HG02852 (cell line): ENCODE results near the gene MINDY4.

ENCODE experiments used
- ATAC-seq: cut with Tn5 transposase; IDR thresholded peaks from one replicate; pipeline ENCODE4 v1.9.1; 2021; ENCODE audit warnings: mild to moderate bottlenecking, moderate library complexity; ENCODE audit not compliant: unreplicated experiment

The MINDY4 gene

DNA sequence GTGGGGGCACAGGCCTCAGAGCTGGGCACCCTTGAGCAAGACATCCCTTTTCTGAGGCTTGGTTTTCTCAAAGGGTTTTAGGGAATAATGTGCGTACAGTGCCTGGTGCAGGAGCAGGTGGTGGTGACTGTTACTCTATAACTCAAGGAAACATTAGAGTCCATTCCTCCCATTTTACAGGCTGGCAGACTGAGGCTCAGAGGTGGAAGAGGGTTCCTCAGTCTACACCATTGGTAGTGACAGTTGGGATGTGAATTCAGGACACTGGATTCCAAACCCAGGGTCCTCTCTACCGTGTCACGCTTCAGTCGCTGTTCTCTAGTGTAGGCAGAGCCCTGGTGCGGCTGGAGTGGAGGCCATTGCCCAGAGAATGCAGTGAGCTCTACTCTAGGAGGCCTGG lies 100.4 kb downstream of the MINDY4 start:
- no peak for ATAC-seq

DNA sequence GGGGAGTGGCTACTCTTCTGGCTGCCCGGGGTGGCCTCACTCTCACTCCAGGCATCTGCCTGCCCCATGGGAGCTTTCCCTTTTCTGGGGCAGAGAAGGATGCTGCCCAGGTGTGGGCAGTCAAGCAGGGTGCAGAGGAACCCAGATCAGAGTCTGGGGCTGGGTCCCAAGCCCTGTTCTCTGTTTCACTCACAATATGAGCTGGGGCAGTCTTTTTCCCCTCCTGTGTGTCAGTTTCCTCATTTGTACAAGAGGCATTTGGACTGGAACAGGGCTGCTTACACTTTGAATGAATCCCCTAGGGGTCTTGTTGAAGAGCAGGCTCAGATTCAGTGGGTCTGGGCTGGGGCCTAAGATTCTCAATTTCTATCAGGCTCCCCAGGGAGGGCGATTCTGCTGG lies 102.0 kb downstream of the MINDY4 start:
- no peak for ATAC-seq

DNA sequence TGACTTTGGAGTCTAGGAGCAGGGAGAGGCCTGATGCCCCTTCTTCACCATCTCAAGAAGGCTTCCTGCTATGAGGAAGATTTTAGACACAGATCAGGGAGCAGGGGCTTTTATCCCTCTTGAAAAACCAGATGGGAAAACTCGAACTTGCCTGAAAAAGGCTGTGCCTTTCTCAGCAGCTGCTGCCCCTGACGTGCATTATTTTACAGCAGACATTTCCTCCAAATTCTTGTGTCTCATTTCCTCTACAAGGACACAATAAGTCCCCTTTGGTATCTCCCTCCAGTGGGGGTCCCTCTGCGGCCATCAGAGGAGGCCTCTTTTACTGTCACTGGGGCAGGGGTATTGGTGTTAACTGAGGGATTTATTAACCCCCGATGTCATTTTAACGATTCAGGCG lies 102.4 kb downstream of the MINDY4 start:
- ATAC-seq = no peak

DNA sequence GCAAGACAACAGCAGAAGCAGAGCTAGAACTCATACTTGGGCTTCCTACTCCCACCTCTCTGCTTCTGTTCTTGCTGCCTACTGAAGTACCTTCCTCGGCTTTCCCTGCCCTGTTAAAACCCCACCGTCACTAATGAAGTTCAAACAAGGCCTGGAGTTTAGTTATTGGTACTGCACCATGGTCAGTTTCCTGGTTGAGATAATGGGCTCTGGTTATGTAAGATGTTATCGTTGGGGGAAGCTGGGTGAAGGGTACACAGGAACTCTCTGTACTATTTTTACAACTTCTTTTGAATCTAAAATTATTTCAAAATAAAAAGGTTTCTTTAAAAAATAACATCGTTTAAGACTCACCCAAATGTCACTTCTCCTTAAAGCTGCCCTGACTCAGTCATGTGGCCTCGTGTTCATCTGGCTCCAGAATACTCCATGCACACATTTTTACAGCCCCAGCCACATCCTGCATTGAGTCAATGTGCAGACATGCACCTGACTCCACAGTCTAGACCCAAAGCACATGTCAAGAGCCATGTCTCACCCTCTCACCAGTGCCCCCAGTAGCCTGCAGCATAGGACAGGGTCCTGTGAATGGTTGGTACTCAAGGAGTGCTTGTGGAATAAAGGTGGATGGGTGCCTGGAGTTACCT lies 103.6 kb downstream of the MINDY4 start:
- no peak for ATAC-seq

DNA sequence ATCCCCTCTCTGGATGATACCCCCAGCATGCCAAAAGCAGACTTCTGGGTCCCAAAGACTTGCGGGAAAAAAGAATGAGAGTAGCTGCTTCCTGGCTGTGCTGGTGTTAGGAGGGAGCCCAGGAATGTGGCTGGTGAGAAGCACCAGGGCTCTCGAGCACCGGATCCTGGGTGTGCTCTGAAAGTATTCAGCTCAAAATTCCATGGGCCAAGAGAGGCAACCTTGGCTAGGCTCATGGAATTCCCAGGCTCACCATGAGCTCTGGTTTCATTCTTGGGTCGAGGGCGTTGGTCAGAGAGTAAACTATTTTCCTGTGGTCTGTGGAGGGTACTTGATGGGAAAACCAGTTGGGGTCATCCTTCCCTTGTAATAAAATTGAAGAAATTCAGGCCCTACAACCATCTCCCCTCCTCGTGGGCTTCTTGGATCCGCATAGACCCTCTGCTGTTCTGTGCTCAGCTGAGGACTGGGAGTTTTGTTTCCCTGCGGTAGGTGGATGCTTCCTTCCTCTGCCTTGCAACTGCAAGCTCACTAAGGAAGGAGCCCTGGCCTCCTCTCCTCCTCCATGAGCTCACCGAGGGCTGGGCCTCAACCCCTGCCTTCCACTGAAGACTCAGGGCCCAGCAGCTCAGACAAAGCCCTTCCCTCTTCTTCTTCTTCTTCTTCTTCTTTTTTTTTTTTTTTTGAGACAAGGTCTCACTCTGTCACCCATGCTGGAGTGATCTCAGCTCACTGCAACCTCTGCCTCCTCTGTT lies 106.0 kb downstream of the MINDY4 start:
- no peak for ATAC-seq

DNA sequence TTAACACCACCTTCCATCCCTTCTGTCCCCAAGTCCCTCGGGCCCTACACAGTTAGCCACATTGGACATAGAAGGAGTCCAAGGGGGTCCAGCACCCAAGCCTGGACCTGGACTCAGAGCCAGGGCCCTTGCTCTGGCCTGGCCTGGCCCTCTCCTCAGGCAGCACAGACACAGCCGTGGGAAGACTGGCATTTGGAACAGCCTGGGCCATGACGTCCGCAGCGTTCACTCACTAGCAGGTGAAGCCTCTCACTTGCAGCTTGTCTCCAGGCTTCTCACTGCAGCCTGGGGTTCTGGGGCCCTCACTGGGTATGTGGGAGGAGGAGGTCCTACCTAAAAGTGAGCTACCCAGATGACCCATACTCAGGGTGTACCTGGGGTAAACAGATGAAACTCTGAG lies 106.8 kb downstream of the MINDY4 start:
- ATAC-seq = no peak

DNA sequence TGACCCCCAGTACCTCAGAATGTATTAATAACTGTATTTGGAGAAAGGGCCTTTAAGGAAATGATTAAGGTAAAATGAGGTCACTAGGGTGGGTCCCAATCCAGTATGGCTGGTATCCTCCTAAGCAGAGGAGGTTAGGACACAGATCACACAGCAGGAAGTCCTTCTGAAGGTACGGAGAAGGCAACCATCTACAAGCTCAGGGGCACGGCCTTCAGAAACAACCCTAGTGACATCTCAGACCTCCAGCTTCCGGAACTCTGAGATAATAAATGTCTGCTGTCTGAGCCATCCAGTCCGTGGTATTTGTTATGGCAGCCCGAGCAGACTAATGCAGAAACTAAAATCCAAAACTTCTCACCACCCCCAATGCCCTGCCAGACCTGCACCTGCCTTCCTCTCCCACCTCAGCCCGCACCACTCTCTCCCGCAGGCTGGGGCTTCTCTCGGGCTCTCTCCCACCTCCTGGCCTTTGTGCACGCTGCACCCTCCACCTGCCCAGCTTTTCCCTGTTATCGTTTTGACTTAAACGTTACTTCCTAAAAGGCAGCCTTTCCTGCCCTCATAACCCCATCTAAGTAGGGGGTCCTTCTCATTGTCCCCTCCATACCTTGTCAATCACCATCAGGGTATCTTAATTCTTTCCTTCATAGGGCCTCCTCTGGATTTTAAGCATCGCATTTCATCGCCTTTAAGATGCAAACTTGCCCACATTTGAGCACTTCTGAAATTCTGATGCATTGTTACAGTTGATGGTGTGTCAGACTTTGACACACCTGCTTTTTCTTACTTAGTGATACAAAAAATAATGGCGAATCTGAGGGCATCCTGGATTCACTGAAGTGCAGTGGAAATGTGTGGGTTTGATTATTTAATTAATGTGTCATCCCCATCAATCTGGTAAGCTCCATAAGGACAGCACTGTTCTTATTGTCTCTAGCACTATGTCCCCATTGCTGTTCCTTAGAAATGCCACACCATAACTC lies 108.2 kb downstream of the MINDY4 start:
- no peak for ATAC-seq

DNA sequence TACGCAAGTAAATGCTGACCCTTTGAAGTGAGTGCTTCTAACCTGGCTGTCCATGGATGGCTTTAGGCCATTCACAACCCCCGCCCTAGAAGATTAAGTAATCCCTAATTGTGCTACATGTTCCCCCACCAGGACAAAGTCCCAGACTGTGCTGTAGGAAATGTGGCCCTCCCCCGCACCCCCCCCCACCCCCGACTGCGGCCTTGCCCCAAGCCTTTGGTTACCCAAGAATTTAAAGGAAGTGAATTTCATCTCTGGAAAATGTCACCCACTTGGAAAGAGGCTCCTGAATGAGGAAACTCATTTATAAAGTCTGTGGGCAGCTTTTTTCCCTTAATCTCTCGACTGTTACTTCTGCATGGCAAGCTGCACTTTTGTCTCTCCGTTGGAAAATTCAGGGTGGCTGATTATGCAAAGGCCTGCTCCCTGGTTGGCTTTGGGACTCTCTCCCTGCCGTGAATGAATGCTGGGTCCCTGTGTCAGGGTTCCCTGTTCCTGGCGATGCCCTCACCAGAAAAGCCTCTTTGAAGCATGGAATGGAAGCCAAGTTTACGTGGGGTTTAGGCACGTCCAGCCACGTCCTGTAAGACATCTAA lies 109.0 kb downstream of the MINDY4 start:
- ATAC-seq = no peak

DNA sequence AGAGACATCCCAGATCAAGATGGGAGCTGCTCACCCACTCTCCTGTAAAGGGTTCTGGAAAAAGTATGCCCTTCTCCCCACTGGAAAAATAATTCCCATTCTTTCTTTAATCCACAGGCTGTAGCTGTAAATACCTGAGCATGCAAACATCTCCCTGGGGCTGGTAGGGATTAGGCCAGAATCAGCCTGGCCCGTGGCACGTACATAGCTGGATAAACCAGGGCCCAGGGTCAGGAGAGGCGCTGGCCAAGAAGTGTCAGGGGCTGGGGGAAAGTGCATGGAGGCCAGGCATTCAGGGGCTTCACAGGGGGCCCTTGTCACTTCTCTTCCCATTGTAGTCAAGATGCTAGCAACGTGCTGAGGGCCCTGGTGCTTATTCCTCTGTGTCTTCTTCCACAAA lies 109.7 kb downstream of the MINDY4 start:
- no peak for ATAC-seq

DNA sequence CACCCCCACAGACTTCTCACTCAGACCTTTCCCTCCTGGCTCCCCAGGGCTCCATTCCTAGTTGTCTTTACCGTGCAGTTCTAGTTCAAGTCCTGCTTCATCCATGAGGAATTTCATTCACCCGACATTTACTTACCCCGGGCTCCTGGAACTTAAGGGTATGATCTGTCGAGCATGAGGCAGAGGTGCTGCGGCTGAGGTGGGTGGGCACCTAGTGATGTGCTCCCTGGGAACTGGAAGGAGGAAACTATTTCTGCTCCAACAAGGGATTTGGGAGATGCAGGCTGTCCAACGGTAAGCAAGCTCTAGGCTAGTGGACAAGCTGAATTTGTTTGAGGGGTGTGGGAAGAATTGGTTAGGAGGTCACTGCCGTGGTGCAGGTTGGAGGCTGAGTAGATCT lies 110.2 kb downstream of the MINDY4 start:
- no peak for ATAC-seq

DNA sequence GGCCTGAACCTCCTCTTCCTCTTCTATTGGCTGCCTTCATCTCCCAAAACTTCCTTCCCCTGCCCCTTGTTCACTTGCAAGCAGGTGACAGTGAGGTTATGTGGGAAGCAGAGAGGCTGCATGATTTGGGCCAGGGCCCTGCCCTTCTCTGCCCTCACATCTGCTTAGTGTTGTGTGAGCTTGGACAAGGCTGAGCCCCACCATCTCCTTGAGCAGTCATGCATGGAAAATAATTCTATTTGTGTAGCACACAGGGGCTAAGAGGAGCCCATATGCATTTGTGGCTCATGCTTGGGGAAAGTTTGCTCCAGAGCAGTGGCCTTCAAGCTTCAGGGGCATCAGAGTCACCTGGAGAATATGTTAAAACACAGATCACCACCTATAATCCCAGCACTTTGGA lies 113.7 kb downstream of the MINDY4 start:
- ATAC-seq = no peak

DNA sequence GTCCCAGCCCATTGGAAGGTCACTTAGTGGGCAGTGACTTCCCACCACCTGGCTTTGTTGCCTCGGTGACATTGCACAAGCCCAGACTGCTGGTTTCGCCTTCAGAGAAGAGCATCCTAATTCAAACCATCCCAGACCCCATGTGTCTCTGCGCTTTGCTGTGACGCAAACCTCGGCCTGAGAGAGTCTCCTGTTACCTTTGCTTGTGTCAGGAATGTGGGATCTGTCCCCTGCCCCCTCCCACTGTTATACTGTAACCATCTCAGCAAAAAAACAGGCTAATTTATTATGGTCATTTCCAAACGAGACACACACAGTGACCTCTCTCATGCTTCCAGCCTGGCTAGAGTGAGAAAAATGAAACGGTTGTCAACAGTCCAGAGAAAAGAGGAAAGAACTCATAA lies 115.4 kb downstream of the MINDY4 start:
- ATAC-seq = no peak

DNA sequence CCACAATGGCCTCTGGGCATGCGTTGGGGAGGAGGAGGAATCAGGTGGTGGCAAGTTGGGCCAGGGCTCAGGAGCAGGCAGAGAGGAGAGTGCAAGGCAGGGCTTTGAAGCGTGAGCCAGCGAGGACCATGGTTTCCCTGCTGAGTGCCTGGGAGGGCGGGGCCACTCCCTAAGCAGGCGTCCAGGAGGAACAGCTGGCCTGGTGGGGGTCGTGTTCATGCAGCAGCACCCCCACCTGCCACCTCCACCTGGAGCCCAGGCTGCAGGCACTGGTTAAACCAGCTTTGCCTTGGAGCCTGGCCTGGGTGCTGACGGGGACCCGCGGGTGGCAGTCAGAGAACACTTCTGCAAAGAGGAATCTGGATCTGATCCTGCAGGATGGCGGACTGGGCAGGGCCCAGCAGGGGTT lies 116.3 kb downstream of the MINDY4 start:
- ATAC-seq = no peak

DNA sequence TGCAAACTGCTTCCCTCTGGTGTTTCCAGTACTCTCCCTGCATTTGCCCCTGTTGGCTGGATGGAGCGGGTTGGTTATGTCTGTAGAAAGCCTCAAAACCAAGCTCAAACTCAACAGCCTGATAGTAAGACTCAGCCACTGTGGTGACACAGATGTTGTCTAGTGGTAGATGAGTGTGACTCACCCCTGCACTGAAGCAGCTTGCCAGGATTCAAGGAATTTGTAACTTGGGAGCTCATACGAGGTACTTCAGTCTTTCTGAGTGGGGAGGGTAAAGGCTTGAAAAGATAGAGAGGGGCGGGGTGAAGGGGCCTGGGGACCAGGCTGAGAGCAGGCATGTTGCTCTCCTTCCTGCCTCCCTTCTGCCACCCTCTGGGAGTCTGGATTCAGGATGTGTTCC lies 117.5 kb downstream of the MINDY4 start:
- ATAC-seq = no peak

DNA sequence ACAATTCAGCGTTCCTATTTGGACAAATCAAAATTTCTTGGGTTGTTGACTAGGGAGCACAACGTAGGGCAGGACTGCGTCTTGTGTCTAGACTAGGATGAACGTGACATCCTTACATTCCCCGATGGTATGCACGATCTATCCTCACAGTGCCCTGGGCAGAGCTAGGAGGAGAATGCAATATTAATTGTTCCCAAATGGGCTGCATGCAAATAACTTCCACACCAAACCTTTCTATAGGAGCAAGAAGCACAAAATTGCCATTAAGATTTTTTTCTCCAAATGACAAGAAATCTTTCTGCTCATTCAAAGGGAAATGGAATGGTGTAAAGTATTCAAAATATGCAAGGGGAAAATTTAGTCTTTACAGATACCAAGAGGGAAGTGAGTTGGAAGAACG lies 119.0 kb downstream of the MINDY4 start:
- ATAC-seq = no peak

DNA sequence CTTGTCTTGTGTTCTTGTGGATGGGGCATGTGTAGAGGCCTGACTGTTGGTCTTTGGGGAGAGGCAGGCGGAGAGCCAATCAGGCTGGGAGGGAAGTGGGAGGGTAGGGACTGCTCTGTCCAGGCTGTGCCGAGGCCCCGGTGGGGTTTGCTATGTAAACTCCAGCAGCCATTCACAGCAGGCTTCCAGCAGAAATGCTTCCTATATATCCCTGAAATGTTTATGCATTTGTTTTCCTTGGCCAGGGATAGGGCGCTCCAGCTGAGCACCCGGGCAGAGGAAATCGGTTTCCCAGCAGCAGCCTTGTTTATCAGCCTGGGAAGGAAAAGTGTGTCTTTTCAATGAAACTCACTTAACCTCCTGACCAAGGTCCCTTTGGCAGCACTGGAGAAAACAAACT lies 122.1 kb downstream of the MINDY4 start:
- ATAC-seq = no peak

DNA sequence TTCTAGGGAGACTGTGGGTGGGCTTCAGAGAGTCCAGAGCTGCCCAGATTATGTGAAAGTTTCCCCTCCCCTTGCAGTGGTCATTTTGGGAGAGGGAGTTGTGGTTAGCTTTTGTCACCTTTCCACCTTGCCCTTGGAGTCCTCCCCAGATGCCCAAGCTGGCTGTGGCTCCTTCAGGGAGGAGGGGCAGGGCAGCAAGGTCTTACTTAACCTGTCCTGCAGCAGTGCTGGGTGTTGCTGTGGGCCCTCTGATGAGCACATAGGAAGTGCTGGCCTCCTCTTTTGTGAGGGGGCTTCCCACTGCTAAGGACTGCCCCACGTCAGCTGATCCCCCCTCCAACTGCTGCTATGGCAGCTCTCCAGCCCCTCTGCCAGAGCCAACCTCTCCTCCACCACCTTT lies 122.8 kb downstream of the MINDY4 start:
- ATAC-seq = no peak

DNA sequence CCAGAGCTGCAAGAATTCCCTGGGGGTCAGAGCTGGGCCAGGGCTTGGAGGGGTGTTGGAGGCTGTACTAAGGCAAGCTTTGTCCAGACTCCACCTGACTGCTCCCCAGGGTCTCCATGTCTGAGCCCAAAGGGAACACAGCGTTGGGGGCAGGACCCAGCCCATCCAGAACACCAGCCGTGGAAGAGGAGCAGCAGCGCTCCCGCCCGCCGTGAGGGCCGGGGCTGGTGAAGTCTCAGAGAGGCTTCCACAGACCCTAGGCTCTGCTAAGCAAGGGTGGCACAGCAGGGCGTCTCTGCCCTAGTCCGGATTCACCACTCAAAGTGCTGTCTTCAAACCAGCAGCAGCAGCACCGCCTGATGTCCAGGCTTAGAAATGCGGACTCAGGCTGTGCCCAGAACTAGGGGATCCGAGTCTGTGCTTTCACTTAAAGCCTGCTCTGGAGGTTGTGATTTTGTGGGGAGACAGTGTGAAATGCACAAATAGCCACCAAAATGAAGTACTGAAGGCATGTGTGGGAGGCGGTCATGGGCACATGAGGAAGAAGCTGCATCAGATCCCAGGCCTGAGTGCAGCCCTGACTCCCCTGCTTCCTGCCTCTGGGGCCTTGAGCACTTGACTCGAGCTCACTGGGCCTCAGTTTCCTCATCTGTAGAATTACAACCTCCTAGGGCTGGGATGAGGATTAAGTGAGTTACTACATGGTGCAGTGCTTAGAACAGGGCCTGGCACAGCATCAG lies 123.8 kb downstream of the MINDY4 start:
- ATAC-seq = no peak

DNA sequence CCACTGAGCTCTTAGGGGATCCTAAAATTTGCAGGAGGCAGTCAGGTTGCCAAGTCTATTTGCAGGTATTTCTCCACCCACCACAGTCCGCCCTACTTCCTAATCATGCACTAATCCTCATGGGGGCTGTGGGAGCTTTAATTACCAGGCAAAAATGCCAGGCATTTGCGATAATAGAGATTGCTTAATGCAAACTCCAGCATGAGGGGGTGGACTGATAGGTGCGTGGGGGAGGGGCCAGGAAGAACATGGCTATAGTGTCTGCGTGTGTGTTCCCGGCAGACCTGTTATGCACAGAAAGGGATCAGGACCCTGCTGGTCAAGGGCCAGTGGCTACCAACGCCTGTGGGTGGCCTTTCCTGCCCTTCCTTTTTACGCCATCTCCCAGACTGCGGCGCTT lies 124.8 kb downstream of the MINDY4 start:
- ATAC-seq = no peak

DNA sequence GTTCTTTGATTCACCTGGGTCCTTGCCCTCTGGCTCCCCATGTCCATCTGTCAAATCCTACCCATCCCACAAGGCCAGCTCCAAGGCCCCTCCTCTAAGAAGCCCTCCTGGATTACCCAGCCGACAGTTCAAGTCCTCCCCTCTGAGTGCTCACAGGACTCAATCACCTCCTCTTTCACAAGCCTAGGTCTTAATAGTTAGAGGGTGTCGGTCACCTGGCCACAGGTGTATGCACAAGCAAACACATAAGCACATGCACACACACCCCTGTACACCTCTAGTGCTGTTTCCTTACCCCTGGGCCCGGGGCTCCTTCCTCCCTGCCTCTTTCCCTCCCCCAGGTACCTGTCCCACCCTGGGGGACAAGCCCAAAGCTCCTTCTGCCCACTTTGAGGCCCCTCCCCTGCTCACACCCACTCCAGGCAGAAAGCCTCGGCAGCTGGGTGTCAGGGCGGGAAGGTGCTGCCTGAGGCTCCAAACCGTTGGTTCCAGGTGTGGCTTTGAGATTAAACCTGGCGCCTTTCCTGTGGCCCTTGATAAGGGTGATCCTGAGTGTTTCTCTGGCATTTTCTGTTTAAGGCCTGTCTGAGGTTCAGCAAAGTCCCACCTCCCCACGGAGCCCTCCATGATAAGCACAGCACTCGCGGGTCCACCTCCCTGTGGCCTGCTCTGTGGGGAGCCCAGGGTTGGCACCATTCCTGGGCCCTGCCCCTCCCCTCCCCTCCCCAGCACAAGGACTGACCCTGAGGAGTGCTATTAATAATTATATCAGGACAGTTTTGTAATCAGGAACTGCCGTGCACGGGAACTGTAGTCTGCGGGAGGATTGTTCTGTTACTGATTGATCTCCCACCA lies 125.8 kb downstream of the MINDY4 start:
- ATAC-seq = no peak
